SKM-1 (cell line): ENCODE results near the gene SPATA32.

Source experiments
- DNase-seq: peaks from one replicate; lab custom pipeline; 2025; ENCODE audit not compliant: unreplicated experiment; lab: John Stamatoyannopoulos, UW

The SPATA32 gene

GRCh38 chr17:45293413-45294211, 31.7 kb upstream of the SPATA32 start:
- no peak for DNase-seq

GRCh38 chr17:45292696-45293412, 31.0 kb upstream of the SPATA32 start:
- DNase-seq, result no peak

- no peak for DNase-seq
Observed at GRCh38 chr17:45291171-45291805, 29.4 kb upstream of the SPATA32 start.

- DNase-seq, result no peak
Observed at GRCh38 chr17:45290269-45290765, 28.4 kb upstream of the SPATA32 start.

GRCh38 chr17:45289301-45290268, 27.7 kb upstream of the SPATA32 start:
- DNase-seq, result no peak

- no peak for DNase-seq
Observed at GRCh38 chr17:45288825-45289224, 26.9 kb upstream of the SPATA32 start.

- no peak for DNase-seq
Observed at GRCh38 chr17:45287526-45288500, 25.9 kb upstream of the SPATA32 start.

GRCh38 chr17:45286286-45286685, 24.4 kb upstream of the SPATA32 start:
- DNase-seq, result no peak

GRCh38 chr17:45284176-45285140, 22.6 kb upstream of the SPATA32 start:
- DNase-seq, result no peak

GRCh38 chr17:45283711-45284110, 21.8 kb upstream of the SPATA32 start:
- DNase-seq, result no peak

- no peak for DNase-seq
Observed at GRCh38 chr17:45282683-45283644, 21.1 kb upstream of the SPATA32 start.

- DNase-seq, result no peak
Observed at GRCh38 chr17:45279898-45280297, 18.0 kb upstream of the SPATA32 start.

- no peak for DNase-seq
Observed at GRCh38 chr17:45277992-45278391, 16.1 kb upstream of the SPATA32 start.

- peak; percentile 79 for DNase-seq
Observed at GRCh38 chr17:45277216-45277849, 15.4 kb upstream of the SPATA32 start.

- no peak for DNase-seq
Observed at GRCh38 chr17:45276031-45276430, 14.1 kb upstream of the SPATA32 start.

- DNase-seq, result no peak
Observed at GRCh38 chr17:45274033-45274432, 12.1 kb upstream of the SPATA32 start.

- DNase-seq, result no peak
Observed at GRCh38 chr17:45273551-45273957, 11.7 kb upstream of the SPATA32 start.
